ENCODE data around the gene SYNDIG1.

DNA sequence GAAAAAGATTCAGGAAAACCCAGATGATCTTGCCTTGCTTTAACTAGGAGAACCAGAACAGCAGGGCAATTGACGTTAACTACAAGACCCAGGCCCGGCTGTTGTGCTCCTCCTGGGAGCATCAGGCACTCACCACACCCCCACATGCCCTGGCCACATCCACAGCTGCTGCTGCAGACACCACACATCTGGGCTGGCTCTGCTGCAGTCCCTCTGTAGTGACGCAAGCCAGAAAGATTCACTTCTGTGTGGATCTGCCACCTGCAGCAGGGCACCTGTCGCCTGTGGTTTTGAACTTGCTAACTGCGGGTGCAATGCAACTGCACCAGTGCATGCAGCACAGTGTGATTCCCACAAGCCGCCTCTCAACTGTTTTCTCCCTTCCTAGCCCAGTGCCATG, 228.8 kb downstream of the SYNDIG1 start:
- TF ChIP-seq EZH2 (IDR thresholded peaks at IDR 0.05), result no peak
- TF ChIP-seq POLR2AphosphoS5 (IDR thresholded peaks at IDR 0.05; ENCODE audit: borderline replicate concordance, low read depth, low read length), result no peak
